ENCODE data around the gene HHIPL1.

Gene HHIPL1

GRCh38 chr14:99624024-99624423, 20.9 kb upstream of the HHIPL1 start:
- Histone ChIP-seq H3K4me3 (ENCODE audit: low read depth, low read length) (no peak overlapping the region), H3K27me3 (replicated peaks) (no peaks in the 10 kb centered on the region), H3K27ac (no peak overlapping the region), H3K36me3 (replicated peaks) (no peaks in the 10 kb centered on the region)
- DNase-seq = no peak
- no peak for TF ChIP-seq CTCF (IDR thresholded peaks at IDR 0.05; ENCODE audit: low read depth, low read length, missing control alignments)
- in situ Hi-C loops (cut with HindIII; ENCODE audit: low pct_ligation_motif_present, low sequenced_read_pairs) = no loop called here

- in situ Hi-C loops (cut with HindIII; ENCODE audit: low pct_ligation_motif_present, low sequenced_read_pairs) = no loop called here
- no peaks in the 10 kb centered on the region for H3K27me3 ChIP-seq (replicated peaks)
Observed at GRCh38 chr14:99624971-99625370, 20.0 kb upstream of the HHIPL1 start.

GRCh38 chr14:99625476-99625875, 19.5 kb upstream of the HHIPL1 start:
- in situ Hi-C loops (cut with HindIII; ENCODE audit: low pct_ligation_motif_present, low sequenced_read_pairs) = no loop called here
- H3K27me3 ChIP-seq (replicated peaks) = no peaks in the 10 kb centered on the region
- H3K36me3 ChIP-seq (replicated peaks) = no peaks in the 10 kb centered on the region
- no peak for DNase-seq
- H3K27ac ChIP-seq = no peak overlapping the region
- no peak overlapping the region for H3K4me3 ChIP-seq (ENCODE audit: low read depth, low read length)
- TF ChIP-seq CTCF (IDR thresholded peaks at IDR 0.05; ENCODE audit: low read depth, low read length, missing control alignments) = no peak

More at GRCh38 chr14:99624971-99625370, 20.0 kb upstream of the HHIPL1 start:
- Histone ChIP-seq H3K27ac (no peak overlapping the region), H3K4me3 (ENCODE audit: low read depth, low read length) (no peak overlapping the region), H3K36me3 (replicated peaks) (no peaks in the 10 kb centered on the region)
- no peak for DNase-seq
- TF ChIP-seq CTCF (IDR thresholded peaks at IDR 0.05; ENCODE audit: low read depth, low read length, missing control alignments) = no peak

- TF ChIP-seq CTCF (IDR thresholded peaks at IDR 0.05; ENCODE audit: low read depth, low read length, missing control alignments) = no peak
- DNase-seq = no peak
- in situ Hi-C loops (cut with HindIII; ENCODE audit: low pct_ligation_motif_present, low sequenced_read_pairs) = no loop called here
- H3K36me3 ChIP-seq (replicated peaks) = no peaks in the 10 kb centered on the region
- no peak overlapping the region for H3K4me3 ChIP-seq (ENCODE audit: low read depth, low read length)
- H3K27ac ChIP-seq = no peak overlapping the region
- H3K27me3 ChIP-seq (replicated peaks) = no peaks in the 10 kb centered on the region
Observed at GRCh38 chr14:99626041-99626648, 18.8 kb upstream of the HHIPL1 start.

- no peaks in the 10 kb centered on the region for H3K27me3 ChIP-seq (replicated peaks)
- no peak overlapping the region for H3K27ac ChIP-seq
- no peaks in the 10 kb centered on the region for H3K36me3 ChIP-seq (replicated peaks)
- no peak for TF ChIP-seq CTCF (IDR thresholded peaks at IDR 0.05; ENCODE audit: low read depth, low read length, missing control alignments)
- in situ Hi-C loops (cut with HindIII; ENCODE audit: low pct_ligation_motif_present, low sequenced_read_pairs) = no loop called here
- no peak for DNase-seq
- no peak overlapping the region for H3K4me3 ChIP-seq (ENCODE audit: low read depth, low read length)
Observed at GRCh38 chr14:99627100-99627499, 17.8 kb upstream of the HHIPL1 start.
